Naive thymus-derived CD4-positive, alpha-beta T cell (primary cell): ENCODE results near the gene FILIP1. TPM values are rescaled to one million over a fixed set of nuclear protein-coding genes. Genes with fewer than 3 reads are reported as not detected.

Source experiments
- ATAC-seq: fragments of 150-1000 bp; cut with Tn5 transposase; 2 replicates; pipeline ENCODE4 v1.10.0; 2021; ENCODE audit warnings: mild to moderate bottlenecking, moderate library complexity
- CTCF ChIA-PET: fragments of 350-600 bp; sonication (Branson Sonifier 250); formaldehyde crosslinking; loops from one replicate; lab custom pipeline; 2021; ENCODE audit warnings: antibody characterized with exemption; lab: Charles Lee
- POLR2A ChIA-PET: fragments of 350-600 bp; sonication (Branson Sonifier 250); formaldehyde crosslinking; loops from one replicate; lab custom pipeline; 2021; ENCODE audit warnings: antibody characterized with exemption, inconsistent platforms; lab: Charles Lee
- DNase-seq, 9 donors: peaks; one replicate each; pipeline versions ENCODE4 v3.0.0 to v3.0.0-alpha.2; 2020 to 2022; ENCODE audit warnings: mixed read lengths in 1 of 9
- H3K27ac ChIP-seq: one replicate; pipeline ENCODE4 v1.7.0; 2013; ENCODE audit warnings: mild to moderate bottlenecking, low read depth, low read length, moderate library complexity
- H3K27me3 ChIP-seq, 2 donors: one replicate each; pipeline ENCODE4 v1.7.0; 2013; ENCODE audit warnings: low read length in 2 of 2, mild to moderate bottlenecking in 2 of 2, moderate library complexity in 2 of 2; ENCODE audit not compliant: control insufficient read depth in 2 of 2, insufficient read depth in 2 of 2
- H3K36me3 ChIP-seq, 3 experiments: 1 replicate in 2 of 3; 2 replicates in 1 of 3; pipeline ENCODE4 v1.7.0; 2013; ENCODE audit warnings: low read length in 3 of 3, mild to moderate bottlenecking in 3 of 3, moderate library complexity in 1 of 3; ENCODE audit not compliant: insufficient read depth in 3 of 3, control insufficient read depth in 2 of 3
- H3K4me1 ChIP-seq, 2 donors: one replicate each; pipeline ENCODE4 v1.7.0; 2013; ENCODE audit warnings: low read length in 2 of 2, mild to moderate bottlenecking in 2 of 2, moderate library complexity in 1 of 2; ENCODE audit not compliant: control insufficient read depth in 2 of 2, insufficient read depth in 2 of 2
- H3K4me3 ChIP-seq: 2 replicates; pipeline ENCODE4 v1.7.0; 2013; ENCODE audit warnings: mild to moderate bottlenecking, low read length
- H3K9me3 ChIP-seq, 3 experiments: 1 replicate in 2 of 3; 2 replicates in 1 of 3; pipeline ENCODE4 v1.7.0; 2013; ENCODE audit warnings: low read length in 3 of 3; ENCODE audit not compliant: control insufficient read depth in 2 of 3
- H3K27ac Mint-ChIP-seq, 9 donors: one replicate each; pipeline ENCODE4 v1.8.0; 2020 to 2022; ENCODE audit warnings: mixed read lengths in 9 of 9, mild to moderate bottlenecking in 8 of 9, moderate library complexity in 5 of 9, inconsistent platforms in 2 of 9
- H3K27me3 Mint-ChIP-seq, 5 donors: one replicate each; pipeline ENCODE4 v1.8.0; 2021 to 2022; ENCODE audit warnings: mixed read lengths in 5 of 5, mild to moderate bottlenecking in 1 of 5
- H3K36me3 Mint-ChIP-seq, 5 donors: one replicate each; pipeline ENCODE4 v1.8.0; 2020 to 2022; ENCODE audit warnings: mixed read lengths in 5 of 5, mild to moderate bottlenecking in 3 of 5, inconsistent platforms in 1 of 5
- H3K4me1 Mint-ChIP-seq, 7 donors: one replicate each; pipeline ENCODE4 v1.8.0; 2020 to 2022; ENCODE audit warnings: mixed read lengths in 7 of 7, mild to moderate bottlenecking in 3 of 7, inconsistent platforms in 1 of 7
- H3K4me3 Mint-ChIP-seq, 10 donors: one replicate each; pipeline ENCODE4 v1.8.0; 2020 to 2022; ENCODE audit warnings: mild to moderate bottlenecking in 10 of 10, mixed read lengths in 10 of 10, moderate library complexity in 6 of 10, inconsistent platforms in 2 of 10
- H3K9me3 Mint-ChIP-seq, 11 donors: one replicate each; pipeline ENCODE4 v1.8.0; 2020 to 2022; ENCODE audit warnings: mixed read lengths in 11 of 11, mild to moderate bottlenecking in 4 of 11, inconsistent platforms in 1 of 11, moderate library complexity in 1 of 11
- intact Hi-C, 2 donors: fragments of 100-400 bp; cut with micrococcal nuclease; formaldehyde crosslinking; loops; one replicate each; pipeline ENCODE4 v1.15.1; 2023
- polyA plus RNA-seq, 2 donors: library from polyadenylated mRNA; unstranded; fragments of 300-500 nt; fragmentation: Illumina TruSeq; gene quantifications; one replicate each; pipeline ENCODE4 v1.2.3, GENCODE V29; 2021
- total RNA-seq, 6 experiments: library from RNA in 5 of 6; stranded (reverse) in 5 of 6; gene quantifications; 1 replicate in 5 of 6; 2 replicates in 1 of 6; pipeline ENCODE4 v1.2.3 and lab custom pipeline; 2021 to 2026

The FILIP1 gene
- total and polyA plus RNA-seq, 7 experiments from 2014 or later: 0.08 to 0.15 (median 0.12) TPM; not detected in 4

DNA sequence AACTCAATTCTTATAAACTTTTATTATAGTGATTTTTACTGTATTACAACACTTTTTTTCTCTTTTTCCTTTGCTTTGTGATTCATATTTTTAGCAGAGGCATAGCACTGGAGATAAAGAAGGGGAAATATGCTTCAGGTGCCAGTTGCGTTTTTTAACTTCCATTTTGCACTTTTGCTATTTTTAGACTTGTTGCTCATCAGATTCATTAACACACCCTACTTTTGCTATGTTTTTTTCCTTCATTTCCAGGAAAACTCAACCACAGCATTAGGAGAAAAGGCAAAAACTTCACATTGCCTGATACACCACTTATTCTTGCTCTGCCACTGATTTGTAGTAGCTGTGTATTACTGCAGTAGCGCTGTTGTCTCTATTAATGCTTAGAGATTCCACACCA lies 201.0 kb downstream of the FILIP1 start:
- H3K27ac ChIP-seq: no peak overlapping the region
- no peaks in the 10 kb centered on the region for H3K27me3 ChIP-seq
- intact Hi-C loops: no loop called here
- Mint-ChIP-seq H3K27me3 (no peaks in the 10 kb centered on the region), H3K4me1 (peaks cover 6 to 22% (median 13%) of the 10 kb centered on the region in 7 donors), H3K4me3 (no peak overlapping the region), H3K9me3 (no peaks in the 10 kb centered on the region), H3K27ac (no peak overlapping the region), H3K36me3 (peaks cover 4 to 15% (median 10%) of the 10 kb centered on the region in 5 donors)
- no peaks in the 10 kb centered on the region for H3K4me1 ChIP-seq
- H3K4me3 ChIP-seq: no peak overlapping the region
- no peak for ATAC-seq
- H3K36me3 ChIP-seq: no peaks in the 10 kb centered on the region
- DNase-seq: no peak
- ChIA-PET CTCF (no interaction called here), POLR2A (interaction anchor here (1.2 kb wide), 1 partner anchor 49 kb away, joined by 3 read pairs; the partner anchor contains the start of gene COX7A2)
- no peaks in the 10 kb centered on the region for H3K9me3 ChIP-seq

DNA sequence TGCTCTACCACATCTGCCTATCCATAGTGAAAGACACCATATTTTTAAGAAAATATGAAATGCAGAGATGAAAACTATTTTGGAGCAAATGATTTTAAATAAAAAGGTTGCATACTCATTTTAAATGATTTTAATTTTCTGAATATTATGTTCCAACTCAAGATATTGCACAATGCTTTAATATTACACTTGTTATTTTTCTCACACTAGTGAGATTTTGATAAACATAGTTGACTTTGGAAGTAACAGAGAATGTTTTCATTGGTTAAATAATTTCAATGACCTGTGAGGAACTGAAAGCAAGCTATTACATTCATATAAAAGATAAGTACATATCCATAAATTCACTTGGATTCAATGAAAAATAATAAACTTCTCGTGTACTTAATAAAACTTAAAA lies 201.9 kb downstream of the FILIP1 start:
- peaks cover 9 to 30% (median 17%) of the 10 kb centered on the region in 7 donors for H3K4me1 Mint-ChIP-seq
- H3K36me3 Mint-ChIP-seq: peaks cover 4 to 17% (median 10%) of the 10 kb centered on the region in 5 donors
- ChIA-PET CTCF (interaction anchor here (0.7 kb wide), 1 partner anchor 305 kb away, joined by 3 read pairs; no protein-coding TSS in a partner anchor), POLR2A (interaction anchor here (1.2 kb wide), 1 partner anchor 48 kb away, joined by 3 read pairs; the partner anchor contains the start of gene COX7A2)
- no peaks in the 10 kb centered on the region for H3K27me3 Mint-ChIP-seq
- Histone ChIP-seq H3K36me3 (no peaks in the 10 kb centered on the region), H3K27me3 (no peaks in the 10 kb centered on the region), H3K4me3 (no peak overlapping the region), H3K9me3 (no peaks in the 10 kb centered on the region), H3K4me1 (no peaks in the 10 kb centered on the region), H3K27ac (no peak overlapping the region)
- intact Hi-C loops: no loop called here
- DNase-seq (no peak), ATAC-seq (no peak)
- H3K27ac Mint-ChIP-seq: no peak overlapping the region
- no peaks in the 10 kb centered on the region for H3K9me3 Mint-ChIP-seq
- H3K4me3 Mint-ChIP-seq: no peak overlapping the region

- H3K36me3 Mint-ChIP-seq: peaks cover 4 to 17% (median 10%) of the 10 kb centered on the region in 5 donors
- ATAC-seq (no peak), DNase-seq (no peak)
- Histone ChIP-seq H3K9me3 (no peaks in the 10 kb centered on the region), H3K36me3 (no peaks in the 10 kb centered on the region), H3K4me3 (no peak overlapping the region), H3K27me3 (no peaks in the 10 kb centered on the region), H3K4me1 (no peaks in the 10 kb centered on the region), H3K27ac (no peak overlapping the region)
- ChIA-PET CTCF (no interaction called here), POLR2A (interaction anchor here (1.2 kb wide), 1 partner anchor 47 kb away, joined by 3 read pairs; the partner anchor contains the start of gene COX7A2)
- peaks cover 9 to 34% (median 21%) of the 10 kb centered on the region in 7 donors for H3K4me1 Mint-ChIP-seq
- intact Hi-C loops: no loop called here
- no peak overlapping the region for H3K4me3 Mint-ChIP-seq
- H3K27ac Mint-ChIP-seq: no peak overlapping the region
- no peaks in the 10 kb centered on the region for H3K9me3 Mint-ChIP-seq
- H3K27me3 Mint-ChIP-seq: no peaks in the 10 kb centered on the region
Observed at GRCh38 chr6:75291331-75291730, 202.3 kb downstream of the FILIP1 start.

- ATAC-seq: no peak
- Mint-ChIP-seq H3K27ac (no peak overlapping the region), H3K9me3 (no peaks in the 10 kb centered on the region), H3K4me1 (peaks cover 9 to 38% (median 23%) of the 10 kb centered on the region in 7 donors), H3K36me3 (peaks cover 4 to 17% (median 10%) of the 10 kb centered on the region in 5 donors), H3K4me3 (peak overlapping the region in 2 of 10 donors; percentile 33 to 34), H3K27me3 (no peaks in the 10 kb centered on the region)
- Histone ChIP-seq H3K9me3 (no peaks in the 10 kb centered on the region), H3K27ac (no peak overlapping the region), H3K27me3 (no peaks in the 10 kb centered on the region), H3K36me3 (no peaks in the 10 kb centered on the region), H3K4me1 (peaks cover 4% of the 10 kb centered on the region in 2 donors), H3K4me3 (no peak overlapping the region)
- intact Hi-C loops: no loop called here
- CTCF ChIA-PET: no interaction called here
- no peak for DNase-seq
- POLR2A ChIA-PET: no interaction called here
Observed at GRCh38 chr6:75290136-75290945, 203.3 kb downstream of the FILIP1 start.

- Histone ChIP-seq H3K36me3 (peaks cover 0 to 6% (median 0%) of the 10 kb centered on the region in 3 experiments), H3K9me3 (no peaks in the 10 kb centered on the region), H3K27me3 (no peaks in the 10 kb centered on the region), H3K4me1 (peaks cover 4% of the 10 kb centered on the region in 2 donors), H3K27ac (no peak overlapping the region), H3K4me3 (no peak overlapping the region)
- DNase-seq: no peak
- ATAC-seq: no peak
- POLR2A ChIA-PET: interaction anchor here (0.6 kb wide), 1 partner anchor 44 kb away, joined by 3 read pairs; the partner anchor contains the start of gene COX7A2
- H3K9me3 Mint-ChIP-seq: no peaks in the 10 kb centered on the region
- intact Hi-C loops: loop anchor here in 1 of 2 donors (10.0 kb wide), 1 partner anchor 407 kb away; no protein-coding TSS in a partner anchor
- peaks cover 9 to 38% (median 23%) of the 10 kb centered on the region in 7 donors for H3K4me1 Mint-ChIP-seq
- H3K27me3 Mint-ChIP-seq: no peaks in the 10 kb centered on the region
- no peak overlapping the region for H3K4me3 Mint-ChIP-seq
- peaks cover 4 to 17% (median 10%) of the 10 kb centered on the region in 5 donors for H3K36me3 Mint-ChIP-seq
- H3K27ac Mint-ChIP-seq: no peak overlapping the region
- CTCF ChIA-PET: no interaction called here
Observed at GRCh38 chr6:75288023-75288422, 205.6 kb downstream of the FILIP1 start.

DNA sequence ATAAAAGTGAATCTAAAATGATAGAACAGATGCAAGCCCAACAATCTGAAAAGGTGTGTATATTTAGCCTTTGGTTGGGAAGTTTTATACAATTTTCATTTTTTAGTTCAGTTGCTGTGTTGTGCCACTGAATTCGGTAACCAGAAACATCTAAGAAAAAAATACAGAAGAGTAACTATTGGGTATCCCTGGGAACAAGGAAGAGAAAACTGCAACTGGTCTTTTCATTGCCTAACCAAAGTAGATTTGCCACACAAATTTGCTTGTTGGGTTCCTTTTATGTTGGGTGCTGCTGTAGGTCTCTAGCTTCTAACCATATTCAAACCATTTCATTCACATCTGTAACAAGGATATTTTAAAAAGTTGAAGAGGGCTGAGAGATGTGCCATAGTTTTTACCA lies 206.2 kb downstream of the FILIP1 start:
- H3K9me3 Mint-ChIP-seq: no peaks in the 10 kb centered on the region
- no peak for ATAC-seq
- intact Hi-C loops: loop anchor here in 1 of 2 donors (10.0 kb wide), 1 partner anchor 407 kb away; no protein-coding TSS in a partner anchor
- no peaks in the 10 kb centered on the region for H3K9me3 ChIP-seq
- ChIA-PET CTCF (no interaction called here), POLR2A (interaction anchor here (0.6 kb wide), 1 partner anchor 43 kb away, joined by 3 read pairs; the partner anchor contains the start of gene COX7A2)
- DNase-seq: no peak
- no peaks in the 10 kb centered on the region for H3K27me3 Mint-ChIP-seq
- no peak overlapping the region for H3K27ac ChIP-seq
- no peak overlapping the region for H3K4me3 ChIP-seq
- peaks cover 4 to 9% of the 10 kb centered on the region in 2 donors for H3K4me1 ChIP-seq
- peaks cover 9 to 39% (median 27%) of the 10 kb centered on the region in 7 donors for H3K4me1 Mint-ChIP-seq
- H3K27me3 ChIP-seq: no peaks in the 10 kb centered on the region
- peak overlapping the region in 2 of 10 donors; percentile 15 to 56 for H3K4me3 Mint-ChIP-seq
- peak overlapping the region in 1 of 9 donors; percentile 67 for H3K27ac Mint-ChIP-seq
- H3K36me3 ChIP-seq: peaks cover 0 to 6% (median 0%) of the 10 kb centered on the region in 3 experiments
- peaks cover 4 to 19% (median 10%) of the 10 kb centered on the region in 5 donors for H3K36me3 Mint-ChIP-seq
